Upper lobe of left lung (tissue), 6 donors: ENCODE data around the gene PARN. TPM values are rescaled to one million over a fixed set of nuclear protein-coding genes. Genes with fewer than 3 reads are reported as not detected.

Experiments
- ATAC-seq, 2 donors: fragments of 200-7000 bp; cut with Tn5 transposase; one replicate each; pipeline ENCODE4 v1.9.1; 2022; ENCODE audit warnings: mild to moderate bottlenecking in 2 of 2, moderate library complexity in 2 of 2; ENCODE audit not compliant: low FRiP score in 2 of 2
- DNase-seq, 2 donors: peaks; one replicate each; pipeline ENCODE4 v3.0.0-alpha.2; 2019 to 2020
- H3K27ac ChIP-seq, 4 donors: fragments of 200-600 bp; sonication (generic); one replicate each; pipeline ENCODE4 v1.5.1; 2016 to 2019
- H3K27me3 ChIP-seq, 4 donors: fragments of 200-600 bp; sonication (generic); one replicate each; pipeline ENCODE4 v1.5.1; 2017 to 2019
- H3K36me3 ChIP-seq, 4 donors: fragments of 200-600 bp; sonication (generic); one replicate each; pipeline ENCODE4 v1.5.1; 2016 to 2019
- H3K4me1 ChIP-seq, 4 donors: fragments of 200-600 bp; sonication (generic); one replicate each; pipeline ENCODE4 v1.5.1; 2018 to 2019
- H3K4me3 ChIP-seq, 4 donors: fragments of 200-600 bp; sonication (generic); one replicate each; pipeline ENCODE4 v1.5.1; 2017 to 2019; ENCODE audit warnings: mild to moderate bottlenecking in 2 of 4, moderate library complexity in 1 of 4
- H3K9me3 ChIP-seq, 4 donors: fragments of 200-600 bp; sonication (generic); one replicate each; pipeline ENCODE4 v1.5.1; 2018 to 2019
- CTCF ChIP-seq, 6 experiments: fragments of 450-650 bp in 4 of 6; fragments of 200-600 bp in 2 of 6; sonication (generic) in 2 of 6; IDR thresholded peaks; one replicate each; pipeline ENCODE4 v1.5.1; 2016 to 2019; ENCODE audit warnings: antibody characterized with exemption in 6 of 6
- EP300 ChIP-seq, 4 donors: sonication (generic); formaldehyde crosslinking; IDR thresholded peaks; one replicate each; pipeline ENCODE4 v1.5.1; 2017; ENCODE audit warnings: antibody characterized with exemption in 4 of 4, control low read depth in 2 of 4
- POLR2A ChIP-seq, 4 donors: fragments of 450-650 bp; IDR thresholded peaks; one replicate each; pipeline ENCODE4 v1.5.1; 2016 to 2017; ENCODE audit warnings: antibody characterized with exemption in 4 of 4, mild to moderate bottlenecking in 2 of 4
- POLR2AphosphoS5 ChIP-seq, 2 donors: sonication (generic); formaldehyde crosslinking; IDR thresholded peaks; one replicate each; pipeline ENCODE4 v1.5.1; 2017; ENCODE audit warnings: antibody characterized with exemption in 2 of 2
- WGBS, 2 donors: methylation state at CpG; one replicate each; pipeline ENCODE4 v1.1.5; 2017 to 2018; 5-methylcytosine and 5-hydroxymethylcytosine counted together
- small RNA-seq, 4 donors: library from RNA; depleted of rRNA; stranded (forward); fragments of <200 nt; gene quantifications; one replicate each; pipeline ENCODE3, GENCODE V24; 2016
- total RNA-seq, 6 donors: library from RNA; depleted of rRNA in 4 of 6; stranded (reverse); fragments of >200 nt in 4 of 6; gene quantifications; one replicate each; pipeline versions ENCODE4 v1.1.0 to v1.2.1, GENCODE V29; 2016 to 2021
- donor health status: DM: no; HTN: no; CAD: no; lungs with moderate emphysema.
- donor health status: DM: no; HTN: yes; CAD: no; lungs with severe emphysema.

The PARN gene
- total RNA-seq, 6 donors from 2014 or later = 25.6 to 133 (median 37.3) TPM

- H3K27me3 ChIP-seq = no peaks in the 10 kb centered on the region
- DNase-seq (no peak), ATAC-seq (no peak)
- no peaks in the 10 kb centered on the region for H3K36me3 ChIP-seq
- TF ChIP-seq CTCF (IDR thresholded peaks at IDR 0.05) = no peak
- no peak for TF ChIP-seq EP300 (IDR thresholded peaks at IDR 0.05)
- no peak for TF ChIP-seq POLR2A (IDR thresholded peaks at IDR 0.05)
- no peak for TF ChIP-seq POLR2AphosphoS5 (IDR thresholded peaks at IDR 0.05)
- H3K4me3 ChIP-seq = no peak overlapping the region
- no peaks in the 10 kb centered on the region for H3K4me1 ChIP-seq
- H3K27ac ChIP-seq = no peak overlapping the region
- no peaks in the 10 kb centered on the region for H3K9me3 ChIP-seq
- 94% methylated on average over 1 of the region's 1 CpG; no CpG with 5 or more reads in 1 of the 2 donors for WGBS, 2 donors
These were observed 240.7 kb downstream of the PARN start for GRCh38 chr16:14389359-14389758.

GRCh38 chr16:14388243-14388642 lies 241.8 kb downstream of the PARN start:
- WGBS, 2 donors = 79 to 85% methylated on average over 7 of the region's 7 CpGs

GRCh38 chr16:14386115-14386514 lies 243.9 kb downstream of the PARN start:
- Histone ChIP-seq H3K4me1 (no peaks in the 10 kb centered on the region), H3K27ac (no peak overlapping the region), H3K9me3 (no peaks in the 10 kb centered on the region), H3K36me3 (no peaks in the 10 kb centered on the region), H3K27me3 (no peaks in the 10 kb centered on the region), H3K4me3 (no peak overlapping the region)
- TF ChIP-seq POLR2A (IDR thresholded peaks at IDR 0.05) (no peak), EP300 (IDR thresholded peaks at IDR 0.05) (no peak), POLR2AphosphoS5 (IDR thresholded peaks at IDR 0.05) (no peak), CTCF (IDR thresholded peaks at IDR 0.05) (no peak)
- 78 to 79% methylated on average over 3 of the region's 3 CpGs for WGBS, 2 donors
- no peak for DNase-seq
- no peak for ATAC-seq

More at GRCh38 chr16:14388243-14388642, 241.8 kb downstream of the PARN start:
- H3K9me3 ChIP-seq = no peaks in the 10 kb centered on the region
- no peaks in the 10 kb centered on the region for H3K27me3 ChIP-seq
- no peaks in the 10 kb centered on the region for H3K36me3 ChIP-seq
- no peaks in the 10 kb centered on the region for H3K4me1 ChIP-seq
- DNase-seq (no peak), ATAC-seq (no peak)
- no peak overlapping the region for H3K27ac ChIP-seq
- TF ChIP-seq POLR2A (IDR thresholded peaks at IDR 0.05) = no peak
- TF ChIP-seq EP300 (IDR thresholded peaks at IDR 0.05) = no peak
- no peak for TF ChIP-seq CTCF (IDR thresholded peaks at IDR 0.05)
- TF ChIP-seq POLR2AphosphoS5 (IDR thresholded peaks at IDR 0.05) = no peak
- H3K4me3 ChIP-seq = no peak overlapping the region

Small RNAs within 50 kb of the gene (small RNA-seq; reads per million reads assigned to genes)
- 0 reads per million in 4 donors for gene RN7SL274P
- 0 reads per million in 4 donors for gene RNU7-125P

Other genes with a start within 250 kb of the PARN start
- 100 to 1,000 TPM in 3 of 6 donors, 10 to 100 TPM in 3; 66.3 to 157 (median 104) TPM for gene BFAR, start 2.7 kb upstream of the PARN start, total RNA-seq
- gene PLA2G10, start 64.0 kb upstream of the PARN start, total RNA-seq = 10 to 100 TPM in 4 of 6 donors, 1 to 10 TPM in 2; 4.2 to 22.5 (median 10.9) TPM
- 1 to 10 TPM in 4 of 6 donors, not detected in 2; 1.1 to 8.4 (median 3.4) TPM for gene NPIPA3, start 73.2 kb upstream of the PARN start, total RNA-seq
- gene NPIPA2, start 112.3 kb upstream of the PARN start, total RNA-seq = 1 to 10 TPM in 4 of 6 donors, not detected in 2; 1.2 to 8.4 (median 2.4) TPM
- gene NOMO1, start 203.5 kb upstream of the PARN start, total RNA-seq = 10 to 100 TPM; 16.8 to 72.9 (median 45.3) TPM